AML-193 (cell line): ENCODE measurements around the gene ZNF107.

Experiments used
- DNase-seq, 2 experiments: peaks; one replicate each; lab custom pipeline; 2025; lab: John Stamatoyannopoulos, UW

The ZNF107 gene

DNA sequence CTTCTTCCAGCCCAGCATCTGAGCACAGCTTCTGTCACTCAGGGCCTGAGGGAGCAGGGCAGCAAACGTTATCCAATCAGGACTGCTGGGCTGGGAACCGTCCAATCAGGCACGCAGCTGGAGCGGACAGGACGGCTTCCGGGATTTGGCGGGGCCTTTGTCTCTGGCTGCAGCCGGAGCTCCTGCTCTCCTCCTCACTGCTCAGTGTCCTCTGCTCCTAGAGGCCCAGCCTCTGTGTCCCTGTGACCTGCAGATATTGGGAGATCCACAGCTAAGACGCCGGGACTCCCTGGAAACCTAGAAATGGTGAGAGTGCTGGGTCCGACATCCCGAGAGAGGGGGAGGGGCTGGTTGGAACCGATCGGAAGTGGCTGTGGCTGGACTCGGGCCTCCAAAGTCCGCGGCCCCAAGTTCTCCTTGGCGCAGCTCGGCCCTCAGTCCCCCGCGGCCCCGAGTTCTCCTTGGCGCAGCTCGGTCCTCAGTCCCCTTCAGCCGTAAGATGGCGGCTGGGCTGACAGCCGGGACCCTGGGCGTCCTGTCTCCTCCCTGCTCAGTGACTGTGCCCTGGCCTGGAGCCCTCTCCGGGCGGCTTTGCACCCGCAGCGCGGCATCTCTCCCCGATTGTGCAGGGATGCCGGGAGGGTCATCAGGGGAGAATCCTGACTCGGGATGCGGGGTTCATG, at the start of gene ZNF107:
TSS of gene ZNF107 (plus strand) at position 154 of the 683 bp plus-strand sequence. CDS start at position 304, 150 bp downstream.
- peak; percentile 90 to 95 for DNase-seq

GRCh38 chr7:64618785-64619456, 47.0 kb upstream of the ZNF107 start:
- peak; percentile 60 to 65 for DNase-seq

- no peak for DNase-seq
Measured at GRCh38 chr7:64619705-64620104, 46.2 kb upstream of the ZNF107 start.

GRCh38 chr7:64621656-64622055, 44.3 kb upstream of the ZNF107 start:
- DNase-seq: peak; percentile 15 to 30

DNA sequence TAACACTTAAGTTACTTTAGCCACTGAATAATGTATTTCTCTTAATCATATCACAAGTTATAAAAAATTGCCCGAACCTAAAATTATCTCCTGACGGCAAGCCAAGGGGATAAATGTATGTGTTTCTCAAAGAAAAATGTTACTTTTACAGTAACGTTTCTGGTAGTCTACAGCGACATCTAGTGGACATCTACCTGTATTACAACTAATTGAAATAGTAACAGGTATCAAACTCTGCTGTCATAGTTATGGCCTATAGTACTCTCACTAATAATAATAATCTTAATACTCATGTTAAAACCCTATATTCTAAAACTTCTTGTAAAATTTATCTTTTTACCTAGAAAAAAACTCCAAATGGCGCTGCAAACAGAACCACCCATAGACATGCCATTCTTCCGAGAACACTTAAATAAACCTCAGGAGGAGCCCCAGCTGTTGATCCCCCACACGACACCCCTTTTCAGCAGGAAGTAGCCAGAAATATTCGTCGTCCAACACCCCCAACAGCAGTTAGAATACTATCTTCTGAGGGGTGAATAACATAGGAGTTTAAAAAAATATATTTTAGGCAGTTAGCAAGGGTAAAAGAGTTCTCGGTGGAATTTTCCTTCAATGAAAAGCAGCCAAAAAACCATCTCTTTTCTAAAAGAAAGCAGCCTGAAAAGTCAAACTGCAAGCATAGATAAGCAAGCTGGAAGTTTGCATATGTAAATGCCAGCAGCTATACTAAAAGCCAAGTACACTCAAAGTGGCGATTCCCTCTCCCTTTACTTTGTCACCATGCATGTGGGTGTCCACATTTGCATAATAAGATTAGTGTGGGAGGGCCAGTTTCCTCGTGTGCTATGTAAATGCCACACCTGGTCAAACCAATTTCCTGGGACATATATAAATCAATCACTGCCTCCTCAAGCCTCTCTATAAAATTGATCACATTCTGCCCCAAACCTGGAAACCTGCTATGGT, 40.5 kb upstream of the ZNF107 start:
- DNase-seq: peak; percentile 28 to 47

DNA sequence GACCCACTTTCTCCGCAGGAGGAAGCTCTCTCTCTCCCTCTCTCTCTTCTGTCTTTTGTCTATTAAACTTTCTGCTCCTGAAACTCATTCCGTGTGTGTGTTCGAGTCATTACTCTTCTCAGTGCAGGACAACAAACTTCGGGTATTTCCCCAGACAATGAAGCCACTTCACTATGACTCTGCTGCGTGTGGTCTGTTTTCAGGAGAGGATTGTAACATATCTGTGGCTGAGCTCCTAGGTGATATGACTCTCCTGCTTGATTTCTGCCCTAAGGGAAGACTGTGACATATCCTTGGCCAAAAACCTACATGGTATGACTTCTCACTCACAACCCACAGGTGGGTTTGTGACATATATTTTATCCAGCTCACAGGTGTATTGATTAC, 39.9 kb upstream of the ZNF107 start:
- no peak for DNase-seq

DNA sequence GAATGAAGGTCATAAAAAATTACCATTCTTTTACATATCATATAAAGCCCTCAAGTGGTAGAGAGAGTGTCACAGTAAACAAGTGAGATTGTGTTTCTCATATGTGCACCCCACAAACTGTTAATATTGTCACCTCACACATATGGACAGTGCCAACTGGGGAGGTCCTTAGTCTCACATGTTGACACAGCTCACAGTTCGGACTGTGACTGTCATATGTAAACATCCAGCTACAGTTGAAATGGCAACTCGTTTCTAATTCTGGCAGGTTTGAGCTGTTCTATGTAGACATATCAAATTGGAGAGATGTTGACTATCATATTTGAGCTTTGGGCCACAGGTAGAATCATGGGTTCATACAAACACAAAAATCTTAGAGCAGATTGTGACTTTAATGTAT, 39.4 kb upstream of the ZNF107 start:
- no peak for DNase-seq

- DNase-seq: peak; percentile 84 to 86
Measured at GRCh38 chr7:64628192-64628591, 37.7 kb upstream of the ZNF107 start.

DNA sequence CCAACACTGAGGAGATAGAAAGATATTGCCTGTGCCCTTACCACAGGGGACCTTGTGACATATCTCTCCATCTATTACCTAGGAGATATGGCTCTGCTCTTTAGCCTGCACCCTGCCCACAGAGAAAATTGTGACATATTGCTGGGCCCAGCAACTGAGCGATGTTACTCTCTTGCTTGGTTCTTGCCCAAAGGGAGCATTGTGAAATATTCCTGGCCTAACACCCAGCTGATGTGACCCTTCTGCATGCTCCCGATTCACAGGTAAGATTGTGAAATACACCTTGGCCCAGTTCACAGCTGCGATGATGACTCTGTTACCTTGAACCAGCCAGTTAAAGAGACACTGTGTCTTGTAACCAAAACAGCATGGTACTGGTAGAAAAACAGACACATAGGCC, 37.2 kb upstream of the ZNF107 start:
- DNase-seq: no peak

- peak; percentile 67 to 69 for DNase-seq
Measured at GRCh38 chr7:64630496-64630895, 35.4 kb upstream of the ZNF107 start.

DNA sequence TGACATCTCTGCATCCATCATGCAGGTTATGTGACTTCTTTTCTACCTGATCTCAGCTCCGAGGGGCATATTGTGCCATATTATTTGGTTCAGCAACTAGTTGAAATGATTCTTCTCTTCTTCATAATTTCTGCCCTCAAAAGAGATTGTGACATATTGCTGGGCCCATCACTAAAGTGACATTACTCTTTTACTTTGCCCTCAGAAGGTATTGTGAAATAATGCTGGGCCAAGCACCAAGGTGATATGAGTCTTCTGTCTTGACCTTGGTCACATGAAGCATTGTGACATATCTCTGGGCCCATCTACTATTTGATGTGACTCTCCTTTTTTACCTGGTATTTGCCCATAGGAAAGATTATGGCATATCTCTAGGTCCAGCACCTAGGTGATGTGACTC, 33.9 kb upstream of the ZNF107 start:
- DNase-seq: peak in 1 of 2 experiments; percentile 25

DNA sequence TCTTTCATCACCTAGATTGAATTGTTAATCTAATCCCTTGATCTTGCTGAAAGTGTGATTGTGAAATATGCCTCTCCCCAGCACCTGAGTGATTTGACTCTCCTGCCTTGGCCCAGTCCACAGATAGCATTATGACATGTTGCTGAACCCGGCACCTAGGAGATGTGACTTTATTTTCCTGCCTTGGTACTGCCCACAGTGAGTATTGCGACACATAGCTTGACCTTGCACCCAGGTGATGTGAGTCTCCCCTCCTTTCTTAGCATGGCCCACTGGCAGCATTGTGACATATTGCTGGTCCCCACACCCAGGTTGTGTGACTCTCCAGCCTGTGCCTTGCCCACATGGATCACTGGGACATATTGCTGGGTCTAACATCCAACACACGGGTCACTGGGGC, 32.5 kb upstream of the ZNF107 start:
- no peak for DNase-seq

DNA sequence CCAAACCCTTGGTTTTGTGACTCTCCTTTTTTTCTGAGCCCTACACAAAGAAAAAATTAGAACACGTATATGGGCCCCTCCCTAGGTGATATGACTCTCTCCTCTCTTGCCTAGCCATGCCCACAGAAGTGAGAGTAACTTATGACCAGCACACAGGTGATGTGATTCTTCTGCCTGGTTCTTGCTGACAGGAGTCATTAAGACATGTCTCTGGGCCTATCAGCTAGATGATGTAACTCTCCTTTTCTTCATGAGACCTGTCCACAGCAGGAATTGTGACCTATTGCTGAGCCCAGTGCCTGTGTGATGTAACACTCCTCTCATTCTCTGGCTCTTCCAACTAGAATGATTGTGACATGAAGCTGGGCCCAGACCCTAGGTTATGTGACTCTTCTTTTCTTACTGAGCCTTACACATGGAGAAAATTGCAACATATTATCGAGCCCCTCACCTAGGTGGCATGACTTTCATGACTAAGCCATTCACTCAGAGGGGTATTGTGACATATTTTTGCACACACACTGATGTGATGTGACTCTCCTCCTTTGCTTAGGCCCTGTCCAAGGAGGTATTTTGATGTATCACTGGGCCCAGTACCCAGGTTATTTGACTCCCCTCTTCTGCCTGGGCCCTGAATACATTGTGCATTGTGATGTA, 31.4 kb upstream of the ZNF107 start:
- peak; percentile 58 to 60 for DNase-seq

GRCh38 chr7:64636386-64636785, 29.5 kb upstream of the ZNF107 start:
- no peak for DNase-seq

- no peak for DNase-seq
Measured at GRCh38 chr7:64637521-64638445, 28.1 kb upstream of the ZNF107 start.

- no peak for DNase-seq
Measured at GRCh38 chr7:64638822-64639221, 27.1 kb upstream of the ZNF107 start.

- DNase-seq: no peak
Measured at GRCh38 chr7:64639267-64640001, 26.5 kb upstream of the ZNF107 start.

DNA sequence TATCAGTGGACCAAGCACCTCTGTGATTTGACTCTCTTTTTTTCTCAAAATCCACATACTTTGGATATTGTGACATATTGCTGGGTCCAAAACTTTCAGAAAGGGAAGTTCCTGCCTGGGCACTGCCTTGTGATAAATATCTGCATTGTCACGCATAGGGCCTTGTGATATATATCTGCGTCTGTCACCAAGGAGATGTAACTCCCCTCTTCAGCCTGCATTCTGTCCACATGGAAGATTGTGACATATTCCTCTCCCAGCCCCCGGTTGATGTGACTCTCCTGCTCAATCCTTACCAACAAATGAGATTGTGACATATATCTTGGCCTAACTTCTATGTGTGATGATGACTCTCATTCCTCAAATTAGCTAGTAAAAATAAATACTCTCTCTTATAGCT, 25.4 kb upstream of the ZNF107 start:
- peak; percentile 93 to 97 for DNase-seq

GRCh38 chr7:64642046-64642445, 23.9 kb upstream of the ZNF107 start:
- DNase-seq: no peak

GRCh38 chr7:64642875-64643274, 23.1 kb upstream of the ZNF107 start:
- DNase-seq: no peak
